Measurements from ENCODE around the gene SETBP1.

Gene SETBP1

DNA sequence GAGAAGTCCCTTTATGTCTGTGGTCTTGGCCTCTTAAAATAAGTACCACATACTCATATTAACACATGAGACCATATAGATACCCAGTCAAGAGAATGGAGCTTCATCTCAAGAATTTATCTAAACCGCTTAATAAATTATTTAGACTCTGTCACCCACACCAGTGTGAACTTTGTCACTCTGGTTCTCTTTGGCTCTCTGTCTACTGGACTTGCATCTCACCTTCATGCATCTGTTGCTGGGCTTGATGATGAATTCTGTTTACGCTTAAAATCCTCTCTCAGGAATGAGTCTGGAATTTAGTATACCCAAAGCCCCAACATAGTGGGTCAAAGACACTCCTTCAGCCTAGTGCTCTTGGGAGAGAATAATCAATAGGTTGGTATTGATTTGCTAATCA lies 73.9 kb downstream of the SETBP1 start:
- no peak overlapping the region for H3K4me3 ChIP-seq (ENCODE audit: insufficient read depth, low read depth, low read length)
- no peak overlapping the region for H3K27ac ChIP-seq (ENCODE audit: insufficient read depth, low read depth, low read length, poor library complexity, severe bottlenecking)
- no peaks in the 10 kb centered on the region for H3K27me3 ChIP-seq (ENCODE audit: control insufficient read depth, insufficient read depth, low read length, poor library complexity, severe bottlenecking)
- WGBS, 2 experiments = 95 to 97% methylated on average over 2 of the region's 2 CpGs
- peaks cover 5% of the 10 kb centered on the region for H3K4me1 ChIP-seq (ENCODE audit: control insufficient read depth, insufficient read depth, low read length)
- no peaks in the 10 kb centered on the region for H3K9me3 ChIP-seq (ENCODE audit: control insufficient read depth, low read length)
- no peaks in the 10 kb centered on the region for H3K36me3 ChIP-seq (ENCODE audit: control insufficient read depth, insufficient read depth, low read length)

DNA sequence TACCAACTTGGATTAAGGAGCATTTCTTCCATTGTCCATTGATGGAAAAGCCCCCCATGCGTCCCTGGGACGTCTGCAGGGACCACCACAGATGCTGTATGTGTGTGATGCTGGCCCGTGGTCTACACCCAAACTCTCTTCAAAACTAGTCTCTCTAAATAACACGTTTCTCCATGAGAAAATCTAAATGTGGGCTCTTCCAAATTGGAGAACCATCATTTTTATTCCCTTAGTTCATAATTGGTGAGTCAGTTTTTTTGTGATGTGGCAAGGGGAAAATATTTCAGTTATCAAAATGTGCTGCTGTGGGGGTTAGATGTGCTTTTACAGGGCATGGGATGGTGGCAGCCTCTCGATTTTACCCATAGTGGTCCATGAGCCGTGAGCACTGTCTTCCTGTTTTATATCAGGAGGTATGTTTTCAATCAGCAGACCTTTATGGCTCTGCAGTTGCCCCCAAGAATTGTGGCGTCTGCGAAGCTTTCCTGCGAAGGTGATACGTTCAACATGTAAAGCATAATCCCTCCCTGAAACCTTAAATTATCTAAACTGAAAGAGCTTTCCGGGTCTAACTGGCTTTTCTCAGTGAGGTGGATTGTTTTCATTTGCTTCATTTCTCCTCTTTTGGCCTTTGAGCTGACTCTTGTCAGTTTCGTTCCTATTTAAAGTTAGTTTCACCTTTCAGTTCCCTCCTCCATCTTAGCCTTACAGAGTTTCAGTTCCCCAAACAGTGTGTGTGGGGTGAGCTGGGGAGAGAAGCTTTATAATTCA lies 78.4 kb downstream of the SETBP1 start:
- Histone ChIP-seq H3K4me1 (ENCODE audit: control insufficient read depth, insufficient read depth, low read length) (peaks cover 5% of the 10 kb centered on the region), H3K4me3 (ENCODE audit: insufficient read depth, low read depth, low read length) (no peak overlapping the region)
- WGBS, 2 experiments = 95 to 96% methylated on average over 11 to 12 of the region's 12 CpGs

DNA sequence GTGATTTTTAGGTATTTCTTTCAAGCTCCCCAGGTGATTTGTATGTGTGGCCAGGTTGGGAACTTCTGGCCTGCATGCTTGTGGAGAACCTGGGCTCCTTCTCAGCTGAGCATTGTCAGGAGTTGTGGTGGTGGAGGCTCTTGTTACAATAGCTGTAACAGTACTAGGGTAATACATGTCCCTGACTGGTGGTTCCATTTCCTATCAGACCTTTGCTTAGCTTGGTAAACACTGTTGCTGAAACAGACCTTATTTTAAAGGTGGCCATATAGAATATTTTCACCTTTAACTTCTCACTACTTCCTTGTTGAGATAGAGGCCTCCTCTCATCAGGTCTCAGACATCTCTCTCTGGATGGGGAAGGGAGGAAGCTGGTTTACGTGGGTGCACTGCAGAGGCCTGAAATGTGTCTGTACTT lies 79.2 kb downstream of the SETBP1 start:
- WGBS, 2 experiments = 91 to 100% methylated on average over 1 of the region's 1 CpG
- Histone ChIP-seq H3K4me3 (ENCODE audit: insufficient read depth, low read depth, low read length) (no peak overlapping the region), H3K27ac (ENCODE audit: insufficient read depth, low read depth, low read length, poor library complexity, severe bottlenecking) (no peak overlapping the region)

More for the DNA sequence above, 78.4 kb downstream of the SETBP1 start:
- Histone ChIP-seq H3K27ac (ENCODE audit: insufficient read depth, low read depth, low read length, poor library complexity, severe bottlenecking) (no peak overlapping the region), H3K27me3 (ENCODE audit: control insufficient read depth, insufficient read depth, low read length, poor library complexity, severe bottlenecking) (no peaks in the 10 kb centered on the region), H3K36me3 (ENCODE audit: control insufficient read depth, insufficient read depth, low read length) (no peaks in the 10 kb centered on the region), H3K9me3 (ENCODE audit: control insufficient read depth, low read length) (no peaks in the 10 kb centered on the region)

DNA sequence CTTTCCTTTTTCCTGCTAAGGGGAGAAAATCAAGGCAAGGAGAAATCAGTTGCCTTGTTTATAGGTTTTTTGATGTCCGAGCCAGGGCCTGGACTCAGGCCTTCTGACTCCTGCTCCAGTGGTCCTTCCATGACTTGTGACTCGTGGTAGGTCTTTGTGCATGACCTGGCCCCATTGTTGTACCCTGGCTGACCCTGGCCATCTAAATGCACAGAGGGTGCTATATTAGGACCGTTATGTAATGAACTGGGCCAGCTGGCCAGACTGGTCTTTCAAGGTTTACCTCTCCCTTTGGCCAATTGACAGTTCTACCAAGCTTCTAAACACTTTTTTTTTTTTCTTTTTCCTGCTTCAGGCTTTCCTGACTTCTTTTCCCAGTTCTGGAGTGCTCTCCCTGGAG lies 81.1 kb downstream of the SETBP1 start:
- Histone ChIP-seq H3K4me1 (ENCODE audit: control insufficient read depth, insufficient read depth, low read length) (peaks cover 5% of the 10 kb centered on the region), H3K36me3 (ENCODE audit: control insufficient read depth, insufficient read depth, low read length) (no peaks in the 10 kb centered on the region), H3K4me3 (ENCODE audit: insufficient read depth, low read depth, low read length) (no peak overlapping the region), H3K27me3 (ENCODE audit: control insufficient read depth, insufficient read depth, low read length, poor library complexity, severe bottlenecking) (no peaks in the 10 kb centered on the region), H3K9me3 (ENCODE audit: control insufficient read depth, low read length) (no peaks in the 10 kb centered on the region), H3K27ac (ENCODE audit: insufficient read depth, low read depth, low read length, poor library complexity, severe bottlenecking) (no peak overlapping the region)
- WGBS, 2 experiments = 75 to 79% methylated on average over 3 of the region's 3 CpGs

More for the DNA sequence above, 79.2 kb downstream of the SETBP1 start:
- H3K4me1 ChIP-seq (ENCODE audit: control insufficient read depth, insufficient read depth, low read length) = peaks cover 5% of the 10 kb centered on the region
- no peaks in the 10 kb centered on the region for H3K27me3 ChIP-seq (ENCODE audit: control insufficient read depth, insufficient read depth, low read length, poor library complexity, severe bottlenecking)
- no peaks in the 10 kb centered on the region for H3K9me3 ChIP-seq (ENCODE audit: control insufficient read depth, low read length)
- H3K36me3 ChIP-seq (ENCODE audit: control insufficient read depth, insufficient read depth, low read length) = no peaks in the 10 kb centered on the region

DNA sequence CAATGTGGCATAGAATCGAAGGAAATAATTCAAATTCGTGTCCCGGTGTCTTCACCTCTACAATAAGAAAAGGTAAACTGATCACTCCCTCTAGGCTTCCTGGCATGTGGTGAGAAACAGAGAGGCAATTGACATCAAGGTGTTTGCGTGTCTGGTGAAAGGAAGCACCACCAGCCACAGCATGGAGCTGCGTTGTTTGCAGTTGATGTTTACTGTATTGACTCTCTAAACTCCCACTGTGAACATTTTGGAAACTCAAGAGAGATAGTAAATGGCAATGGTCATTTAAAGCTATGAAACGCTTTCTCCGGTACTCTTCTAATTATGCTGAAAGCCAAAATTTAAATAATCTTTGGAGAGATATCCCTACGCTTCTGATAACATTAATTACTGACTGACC lies 82.6 kb downstream of the SETBP1 start:
- H3K4me1 ChIP-seq (ENCODE audit: control insufficient read depth, insufficient read depth, low read length) = peaks cover 5% of the 10 kb centered on the region
- 94 to 98% methylated on average over 8 of the region's 8 CpGs for WGBS, 2 experiments
- no peaks in the 10 kb centered on the region for H3K36me3 ChIP-seq (ENCODE audit: control insufficient read depth, insufficient read depth, low read length)

DNA sequence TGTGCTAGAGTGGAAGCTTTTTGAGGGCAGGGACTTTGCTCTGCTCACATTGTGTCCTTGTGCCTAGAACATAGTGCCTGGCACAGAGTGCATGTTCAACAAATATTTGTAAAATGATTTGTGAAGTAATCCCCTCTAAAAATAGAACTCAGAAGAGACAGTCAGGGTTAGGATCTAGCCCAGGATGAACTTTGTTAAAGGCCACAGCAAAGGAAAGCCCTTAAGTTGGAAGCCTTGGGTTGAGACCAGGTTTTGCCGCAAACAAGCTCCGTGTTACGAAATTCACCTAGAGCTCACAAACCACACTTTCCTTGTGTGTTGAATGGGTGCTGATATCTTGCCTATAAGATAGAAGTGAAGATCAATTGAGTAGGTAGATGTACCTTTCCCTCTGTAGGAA lies 84.2 kb downstream of the SETBP1 start:
- Histone ChIP-seq H3K4me1 (ENCODE audit: control insufficient read depth, insufficient read depth, low read length) (peaks cover 5% of the 10 kb centered on the region), H3K36me3 (ENCODE audit: control insufficient read depth, insufficient read depth, low read length) (no peaks in the 10 kb centered on the region), H3K27me3 (ENCODE audit: control insufficient read depth, insufficient read depth, low read length, poor library complexity, severe bottlenecking) (no peaks in the 10 kb centered on the region), H3K27ac (ENCODE audit: insufficient read depth, low read depth, low read length, poor library complexity, severe bottlenecking) (no peak overlapping the region), H3K4me3 (ENCODE audit: insufficient read depth, low read depth, low read length) (no peak overlapping the region), H3K9me3 (ENCODE audit: control insufficient read depth, low read length) (no peaks in the 10 kb centered on the region)
- WGBS, 2 experiments = 95 to 100% methylated on average over 3 of the region's 3 CpGs

More for the DNA sequence above, 82.6 kb downstream of the SETBP1 start:
- no peak overlapping the region for H3K4me3 ChIP-seq (ENCODE audit: insufficient read depth, low read depth, low read length)
- no peak overlapping the region for H3K27ac ChIP-seq (ENCODE audit: insufficient read depth, low read depth, low read length, poor library complexity, severe bottlenecking)
- H3K27me3 ChIP-seq (ENCODE audit: control insufficient read depth, insufficient read depth, low read length, poor library complexity, severe bottlenecking) = no peaks in the 10 kb centered on the region
- H3K9me3 ChIP-seq (ENCODE audit: control insufficient read depth, low read length) = no peaks in the 10 kb centered on the region

DNA sequence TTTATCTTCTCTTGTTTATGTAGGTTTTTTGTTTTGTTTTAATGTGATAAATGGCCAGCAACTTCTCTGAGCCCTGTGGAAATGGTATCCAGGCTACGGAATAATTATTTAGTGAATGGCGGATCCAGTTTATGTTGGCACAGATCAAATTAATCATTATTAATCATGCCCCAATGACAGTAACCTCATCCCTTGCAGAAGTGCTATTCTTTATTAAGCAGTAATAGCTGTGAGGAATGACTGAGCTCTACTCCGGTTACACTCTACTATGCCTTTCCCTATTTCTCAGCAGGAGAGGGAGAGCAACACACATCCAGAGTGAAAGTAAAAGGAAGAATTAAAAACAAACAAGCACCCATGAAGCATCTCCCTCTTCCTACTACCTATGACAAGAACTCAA lies 84.8 kb downstream of the SETBP1 start:
- peaks cover 5% of the 10 kb centered on the region for H3K4me1 ChIP-seq (ENCODE audit: control insufficient read depth, insufficient read depth, low read length)
- H3K27ac ChIP-seq (ENCODE audit: insufficient read depth, low read depth, low read length, poor library complexity, severe bottlenecking) = no peak overlapping the region
- no peaks in the 10 kb centered on the region for H3K9me3 ChIP-seq (ENCODE audit: control insufficient read depth, low read length)
- no peaks in the 10 kb centered on the region for H3K36me3 ChIP-seq (ENCODE audit: control insufficient read depth, insufficient read depth, low read length)
- no peak overlapping the region for H3K4me3 ChIP-seq (ENCODE audit: insufficient read depth, low read depth, low read length)
- H3K27me3 ChIP-seq (ENCODE audit: control insufficient read depth, insufficient read depth, low read length, poor library complexity, severe bottlenecking) = no peaks in the 10 kb centered on the region
- WGBS, 2 experiments = 85 to 86% methylated on average over 2 to 3 of the region's 3 CpGs

DNA sequence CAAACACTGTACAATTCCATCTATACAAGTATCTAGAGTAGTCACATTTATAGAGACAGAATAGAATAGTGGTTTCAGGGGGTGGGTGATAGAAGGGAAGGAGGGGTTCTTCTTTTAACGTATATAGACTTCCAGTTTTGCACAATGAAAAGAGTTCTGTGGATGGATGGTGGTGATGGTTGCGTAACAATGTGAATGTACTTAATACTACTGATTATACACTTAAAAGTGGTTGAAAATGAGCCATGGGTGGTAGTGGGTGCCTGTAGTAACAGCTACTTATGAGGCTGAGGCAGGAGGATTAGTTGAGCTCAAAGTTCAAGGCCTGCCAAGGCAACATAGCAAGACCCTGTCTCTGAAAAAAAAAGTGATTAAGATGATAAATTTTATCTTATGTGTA lies 85.8 kb downstream of the SETBP1 start:
- no peaks in the 10 kb centered on the region for H3K9me3 ChIP-seq (ENCODE audit: control insufficient read depth, low read length)
- peaks cover 10% of the 10 kb centered on the region for H3K4me1 ChIP-seq (ENCODE audit: control insufficient read depth, insufficient read depth, low read length)

DNA sequence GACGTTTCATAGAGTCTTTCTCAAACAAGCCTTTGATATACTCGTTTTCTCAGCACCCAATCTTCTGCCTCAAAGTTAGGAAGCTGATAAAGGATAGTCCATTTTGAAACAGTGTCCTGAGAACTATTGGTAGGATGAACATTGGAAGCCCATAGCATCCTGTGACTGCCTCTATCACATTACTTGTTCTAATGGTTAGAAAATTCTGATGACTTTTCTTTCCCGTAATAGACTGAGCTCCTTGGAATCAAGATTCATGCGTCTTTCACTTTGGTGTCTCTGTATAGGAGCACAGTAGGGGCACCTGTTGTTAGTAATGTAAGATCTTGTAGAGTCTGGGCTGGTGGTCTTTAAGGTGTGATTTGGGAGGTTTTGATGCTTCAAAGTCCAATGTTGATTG lies 87.1 kb downstream of the SETBP1 start:
- Histone ChIP-seq H3K36me3 (ENCODE audit: control insufficient read depth, insufficient read depth, low read length) (no peaks in the 10 kb centered on the region), H3K4me3 (ENCODE audit: insufficient read depth, low read depth, low read length) (no peak overlapping the region), H3K9me3 (ENCODE audit: control insufficient read depth, low read length) (no peaks in the 10 kb centered on the region), H3K4me1 (ENCODE audit: control insufficient read depth, insufficient read depth, low read length) (peaks cover 11% of the 10 kb centered on the region), H3K27me3 (ENCODE audit: control insufficient read depth, insufficient read depth, low read length, poor library complexity, severe bottlenecking) (no peaks in the 10 kb centered on the region), H3K27ac (ENCODE audit: insufficient read depth, low read depth, low read length, poor library complexity, severe bottlenecking) (no peak overlapping the region)
- WGBS, 2 experiments = 96 to 98% methylated on average over 4 of the region's 4 CpGs

More for the DNA sequence above, 85.8 kb downstream of the SETBP1 start:
- no peak overlapping the region for H3K4me3 ChIP-seq (ENCODE audit: insufficient read depth, low read depth, low read length)
- 90 to 100% methylated on average over 2 of the region's 2 CpGs for WGBS, 2 experiments
- H3K36me3 ChIP-seq (ENCODE audit: control insufficient read depth, insufficient read depth, low read length) = no peaks in the 10 kb centered on the region
- H3K27ac ChIP-seq (ENCODE audit: insufficient read depth, low read depth, low read length, poor library complexity, severe bottlenecking) = no peak overlapping the region
- H3K27me3 ChIP-seq (ENCODE audit: control insufficient read depth, insufficient read depth, low read length, poor library complexity, severe bottlenecking) = no peaks in the 10 kb centered on the region

DNA sequence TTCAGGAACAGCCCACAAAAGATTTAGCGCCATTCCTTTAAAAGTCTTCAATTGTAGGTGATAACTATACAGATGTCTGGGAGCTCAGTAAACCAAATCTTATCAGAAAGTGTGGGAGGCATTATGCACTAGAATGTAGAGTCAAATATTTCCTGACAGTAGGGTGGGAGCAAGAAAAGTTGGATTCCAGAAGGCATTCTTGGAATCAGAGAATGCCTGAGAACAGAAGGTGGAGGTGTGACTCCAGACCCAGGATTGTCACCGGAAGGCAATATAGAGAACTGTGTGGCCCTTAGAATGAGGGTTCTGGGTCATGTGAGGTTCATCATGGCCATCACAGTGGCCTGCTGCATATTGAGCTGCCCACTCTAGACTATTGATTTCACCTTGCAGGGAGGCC lies 90.0 kb downstream of the SETBP1 start:
- 97 to 100% methylated on average over 2 of the region's 2 CpGs for WGBS, 2 experiments
- Histone ChIP-seq H3K27me3 (ENCODE audit: control insufficient read depth, insufficient read depth, low read length, poor library complexity, severe bottlenecking) (no peaks in the 10 kb centered on the region), H3K4me1 (ENCODE audit: control insufficient read depth, insufficient read depth, low read length) (peaks cover 7% of the 10 kb centered on the region)

More for the DNA sequence above, 90.0 kb downstream of the SETBP1 start:
- Histone ChIP-seq H3K4me3 (ENCODE audit: insufficient read depth, low read depth, low read length) (no peak overlapping the region), H3K9me3 (ENCODE audit: control insufficient read depth, low read length) (no peaks in the 10 kb centered on the region), H3K27ac (ENCODE audit: insufficient read depth, low read depth, low read length, poor library complexity, severe bottlenecking) (no peak overlapping the region), H3K36me3 (ENCODE audit: control insufficient read depth, insufficient read depth, low read length) (no peaks in the 10 kb centered on the region)

Data from ectodermal cell (in vitro differentiated cells).